CD4-positive, alpha-beta memory T cell (primary cell): Measurements from ENCODE around the gene TMF1. TPM values are rescaled to one million over a fixed set of nuclear protein-coding genes. Genes with fewer than 3 reads are reported as not detected.

Experiments used
- CTCF ChIA-PET: fragments of 350-600 bp; sonication (Branson Sonifier 250); formaldehyde crosslinking; loops from one replicate; lab custom pipeline; 2021; ENCODE audit warnings: inconsistent platforms; ENCODE audit not compliant: partially characterized antibody; lab: Charles Lee
- POLR2A ChIA-PET: fragments of 350-600 bp; sonication (Branson Sonifier 250); formaldehyde crosslinking; loops from one replicate; lab custom pipeline; 2021; ENCODE audit not compliant: partially characterized antibody; lab: Charles Lee
- DNase-seq, 5 donors: peaks; one replicate each; pipeline versions ENCODE4 v3.0.0 to v3.0.0-alpha.2; 2020 to 2022; ENCODE audit warnings: mixed read lengths in 1 of 5
- H3K27ac ChIP-seq: one replicate; pipeline ENCODE4 v1.7.0; 2013; ENCODE audit warnings: low read depth, low read length
- H3K27me3 ChIP-seq: 2 replicates; pipeline ENCODE4 v1.7.0; 2013; ENCODE audit warnings: mild to moderate bottlenecking, low read length, moderate library complexity; ENCODE audit not compliant: insufficient read depth
- H3K36me3 ChIP-seq: 2 replicates; pipeline ENCODE4 v1.7.0; 2013; ENCODE audit warnings: mild to moderate bottlenecking, low read length, moderate library complexity; ENCODE audit not compliant: insufficient read depth
- H3K4me1 ChIP-seq: 2 replicates; pipeline ENCODE4 v1.7.0; 2013; ENCODE audit warnings: mild to moderate bottlenecking, low read length, moderate library complexity; ENCODE audit not compliant: insufficient read depth
- H3K4me3 ChIP-seq, 2 donors: one replicate each; pipeline ENCODE4 v1.7.0; 2013; ENCODE audit warnings: low read length in 2 of 2, mild to moderate bottlenecking in 1 of 2
- H3K9me3 ChIP-seq, 2 donors: one replicate each; pipeline ENCODE4 v1.7.0; 2013; ENCODE audit warnings: low read length in 2 of 2, control low read depth in 1 of 2; ENCODE audit not compliant: control insufficient read depth in 1 of 2
- H3K27ac Mint-ChIP-seq, 7 donors: one replicate each; pipeline ENCODE4 v1.8.0; 2020 to 2021; ENCODE audit warnings: mixed read lengths in 7 of 7, mild to moderate bottlenecking in 6 of 7, inconsistent platforms in 3 of 7, moderate library complexity in 3 of 7
- H3K27me3 Mint-ChIP-seq, 2 donors: one replicate each; pipeline ENCODE4 v1.8.0; 2020 to 2021; ENCODE audit warnings: mixed read lengths in 2 of 2
- H3K36me3 Mint-ChIP-seq, 2 donors: one replicate each; pipeline ENCODE4 v1.8.0; 2020 to 2021; ENCODE audit warnings: mixed read lengths in 2 of 2, inconsistent platforms in 1 of 2, mild to moderate bottlenecking in 1 of 2
- H3K4me1 Mint-ChIP-seq, 4 donors: one replicate each; pipeline ENCODE4 v1.8.0; 2020 to 2021; ENCODE audit warnings: mixed read lengths in 4 of 4, mild to moderate bottlenecking in 1 of 4
- H3K4me3 Mint-ChIP-seq, 8 donors: one replicate each; pipeline ENCODE4 v1.8.0; 2020 to 2021; ENCODE audit warnings: mixed read lengths in 8 of 8, mild to moderate bottlenecking in 7 of 8, moderate library complexity in 6 of 8, inconsistent platforms in 3 of 8
- H3K9me3 Mint-ChIP-seq, 8 donors: one replicate each; pipeline ENCODE4 v1.8.0; 2020 to 2021; ENCODE audit warnings: mixed read lengths in 8 of 8, mild to moderate bottlenecking in 5 of 8, inconsistent platforms in 3 of 8, moderate library complexity in 1 of 8
- intact Hi-C: fragments of 100-400 bp; cut with micrococcal nuclease; formaldehyde crosslinking; loops from one replicate; pipeline ENCODE4 v1.15.1; 2023
- polyA plus RNA-seq, 2 donors: library from polyadenylated mRNA; unstranded; fragments of 300-500 nt; fragmentation: Illumina TruSeq; gene quantifications; one replicate each; pipeline ENCODE4 v1.2.3, GENCODE V29; 2021
- total RNA-seq, 2 experiments: library from RNA; stranded (reverse); gene quantifications; one replicate each; pipeline ENCODE4 v1.2.3, GENCODE V29; 2021

The TMF1 gene
- total and polyA plus RNA-seq, 4 experiments from 2014 or later, result 42.8 to 61.0 (median 50.8) TPM

DNA sequence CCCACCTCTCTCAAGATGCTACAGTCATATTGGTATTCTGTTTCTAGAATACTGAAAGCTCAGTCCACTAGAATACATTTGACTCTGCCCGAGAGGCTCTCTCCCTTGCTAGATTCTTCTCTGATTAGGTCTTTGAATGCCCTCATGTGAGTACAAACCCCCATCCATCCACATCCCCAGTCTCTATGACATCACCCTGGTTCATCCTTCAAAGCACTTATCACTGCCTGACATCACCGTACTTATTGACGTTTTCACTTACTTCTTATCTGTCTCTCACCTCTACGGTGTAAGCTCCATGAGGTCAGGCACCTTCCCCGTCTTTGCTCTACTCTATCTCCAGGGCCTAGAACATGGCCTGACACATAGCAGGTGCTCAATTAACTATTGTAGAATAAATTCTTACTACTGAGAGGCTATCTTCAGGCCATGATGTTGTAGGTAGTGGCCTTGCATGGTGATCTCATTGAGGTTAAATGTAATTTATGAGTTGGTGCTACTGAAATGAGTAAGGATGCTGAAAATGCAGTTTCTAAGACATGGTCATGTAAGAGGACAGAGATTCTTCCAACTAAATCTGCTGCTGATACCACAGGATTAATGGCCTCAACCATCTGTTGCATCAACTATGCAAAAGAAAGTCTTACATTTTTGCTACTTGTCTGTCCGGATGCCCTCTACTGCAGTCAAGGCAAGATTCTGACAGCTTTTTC, 65.5 kb downstream of the TMF1 start:
- Histone ChIP-seq H3K27ac (no peak overlapping the region), H3K9me3 (no peaks in the 10 kb centered on the region), H3K4me1 (no peaks in the 10 kb centered on the region), H3K4me3 (no peak overlapping the region), H3K27me3 (no peaks in the 10 kb centered on the region), H3K36me3 (peaks cover 15% of the 10 kb centered on the region)
- intact Hi-C loops, result no loop called here
- CTCF ChIA-PET, result interaction anchor here (0.8 kb wide), 1 partner anchor 123 kb away, joined by 3 read pairs; no protein-coding TSS in a partner anchor
- Mint-ChIP-seq H3K4me1 (no peaks in the 10 kb centered on the region), H3K27me3 (no peaks in the 10 kb centered on the region), H3K36me3 (peaks cover 63 to 64% of the 10 kb centered on the region in 2 donors), H3K27ac (peak overlapping the region in 2 of 7 donors; percentile 1 to 17), H3K9me3 (no peaks in the 10 kb centered on the region), H3K4me3 (no peak overlapping the region)
- POLR2A ChIA-PET, result interaction anchor here (0.6 kb wide), 1 partner anchor 114 kb away, joined by 3 read pairs; no protein-coding TSS in a partner anchor
- no peak for DNase-seq

DNA sequence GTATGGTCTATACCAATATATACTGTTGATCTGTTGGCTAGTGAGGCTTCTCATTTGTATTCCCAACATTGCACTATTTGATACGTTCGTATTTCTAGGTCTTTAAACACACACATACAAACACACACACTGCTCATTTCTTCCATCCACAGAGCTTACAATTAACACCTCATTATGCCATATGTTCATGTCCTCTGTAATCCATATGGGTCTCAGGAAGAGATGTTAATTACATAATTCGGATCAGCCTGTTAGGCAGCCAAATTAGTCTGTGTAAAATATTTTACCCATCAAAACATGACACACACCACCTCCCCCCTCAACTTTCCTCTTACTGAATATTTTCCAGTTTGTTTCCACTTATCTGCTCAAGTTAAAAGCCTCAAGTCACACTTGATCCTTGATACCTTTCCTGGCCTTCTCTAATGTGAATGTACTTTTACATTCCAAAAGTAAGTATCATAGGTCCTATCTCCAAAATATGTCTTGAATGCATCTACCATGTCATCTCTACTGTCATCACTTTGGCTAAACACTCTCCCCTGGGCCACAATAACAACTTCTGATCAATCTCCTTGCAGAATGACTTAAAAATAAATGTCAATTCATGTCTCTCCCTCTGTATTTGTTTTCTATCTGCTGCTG, 66.9 kb downstream of the TMF1 start:
- Mint-ChIP-seq H3K27me3 (no peaks in the 10 kb centered on the region), H3K4me3 (no peak overlapping the region), H3K4me1 (no peaks in the 10 kb centered on the region), H3K36me3 (peaks cover 68% of the 10 kb centered on the region in 2 donors), H3K9me3 (no peaks in the 10 kb centered on the region), H3K27ac (peak overlapping the region in 1 of 7 donors; percentile 12)
- ChIA-PET CTCF (no interaction called here), POLR2A (no interaction called here)
- H3K27me3 ChIP-seq, result no peaks in the 10 kb centered on the region
- no peak for DNase-seq
- peaks cover 10% of the 10 kb centered on the region for H3K36me3 ChIP-seq
- H3K9me3 ChIP-seq, result no peaks in the 10 kb centered on the region
- intact Hi-C loops, result no loop called here
- no peak overlapping the region for H3K27ac ChIP-seq
- no peaks in the 10 kb centered on the region for H3K4me1 ChIP-seq
- H3K4me3 ChIP-seq, result no peak overlapping the region

DNA sequence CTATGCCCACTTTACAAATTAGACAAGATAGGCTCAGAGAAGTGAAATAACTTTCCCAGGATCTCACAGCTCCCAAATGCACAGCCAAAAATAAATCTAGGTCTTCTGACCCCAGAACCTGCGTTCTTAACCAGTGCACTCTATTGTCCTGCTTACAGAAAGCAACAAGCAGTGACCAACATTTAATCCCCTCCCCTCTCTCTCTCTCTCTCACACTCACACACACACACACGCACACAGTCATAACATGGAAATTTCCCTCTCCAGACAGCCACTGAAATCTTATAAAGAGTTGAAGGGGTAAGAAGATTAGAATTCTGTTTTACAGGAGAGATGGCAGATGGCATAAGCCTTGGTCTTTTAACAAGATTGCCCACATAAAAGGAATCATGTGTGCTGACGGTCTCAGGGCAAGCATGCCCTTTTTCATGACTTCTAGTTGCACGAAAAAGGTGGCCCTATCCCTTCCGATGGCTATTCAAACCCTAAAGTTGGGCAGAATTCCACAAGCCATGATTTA, 68.1 kb downstream of the TMF1 start:
- Mint-ChIP-seq H3K27me3 (no peaks in the 10 kb centered on the region), H3K9me3 (no peaks in the 10 kb centered on the region), H3K36me3 (peaks cover 73 to 76% of the 10 kb centered on the region in 2 donors), H3K27ac (peak overlapping the region in 2 of 7 donors; percentile 44 to 74), H3K4me1 (no peaks in the 10 kb centered on the region), H3K4me3 (no peak overlapping the region)
- H3K27ac ChIP-seq, result no peak overlapping the region
- H3K36me3 ChIP-seq, result peaks cover 10% of the 10 kb centered on the region
- H3K27me3 ChIP-seq, result no peaks in the 10 kb centered on the region
- no peak overlapping the region for H3K4me3 ChIP-seq
- H3K9me3 ChIP-seq, result no peaks in the 10 kb centered on the region
- CTCF ChIA-PET, result no interaction called here
- intact Hi-C loops, result no loop called here
- no peak for DNase-seq
- POLR2A ChIA-PET, result no interaction called here
- no peaks in the 10 kb centered on the region for H3K4me1 ChIP-seq

DNA sequence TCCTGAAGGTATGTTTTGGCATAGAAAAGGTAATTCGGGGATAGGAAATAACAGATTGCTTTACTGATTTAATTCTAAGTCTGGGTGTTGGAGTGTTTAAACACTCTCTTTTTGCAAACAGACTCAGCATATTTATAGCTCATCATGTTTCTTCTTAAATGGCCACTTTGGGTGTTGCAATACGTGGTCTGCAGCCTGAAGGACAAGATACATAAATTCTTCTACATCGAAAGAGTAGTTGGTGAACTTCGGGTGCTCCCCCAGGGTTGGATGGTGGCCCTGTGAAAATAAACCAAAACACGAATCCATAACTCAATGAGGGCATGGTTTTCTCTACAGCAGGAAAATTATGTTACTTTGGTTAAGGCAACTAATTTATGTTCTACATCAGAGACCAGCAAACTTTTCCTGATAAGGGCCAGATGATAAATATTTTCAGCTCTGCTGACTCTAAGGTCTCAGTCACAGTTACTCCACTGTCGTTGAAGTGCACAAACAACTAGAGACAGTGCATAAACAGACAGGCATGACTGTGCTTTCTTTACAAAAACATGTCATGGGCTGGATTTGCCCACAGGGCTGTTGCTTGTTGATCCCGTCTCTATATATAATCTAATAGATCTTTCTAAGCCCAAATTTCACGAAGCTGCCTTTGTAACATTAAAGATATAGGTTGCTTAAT, 74.5 kb downstream of the TMF1 start:
- H3K36me3 ChIP-seq, result peaks cover 10% of the 10 kb centered on the region
- intact Hi-C loops, result no loop called here
- no peaks in the 10 kb centered on the region for H3K9me3 ChIP-seq
- Mint-ChIP-seq H3K9me3 (peaks cover 0 to 5% (median 0%) of the 10 kb centered on the region in 8 donors), H3K27me3 (no peaks in the 10 kb centered on the region), H3K4me1 (no peaks in the 10 kb centered on the region), H3K36me3 (peaks cover 40 to 46% of the 10 kb centered on the region in 2 donors), H3K27ac (no peak overlapping the region), H3K4me3 (no peak overlapping the region)
- ChIA-PET CTCF (no interaction called here), POLR2A (no interaction called here)
- H3K4me3 ChIP-seq, result no peak overlapping the region
- H3K27me3 ChIP-seq, result no peaks in the 10 kb centered on the region
- no peak for DNase-seq
- H3K27ac ChIP-seq, result no peak overlapping the region
- H3K4me1 ChIP-seq, result no peaks in the 10 kb centered on the region

DNA sequence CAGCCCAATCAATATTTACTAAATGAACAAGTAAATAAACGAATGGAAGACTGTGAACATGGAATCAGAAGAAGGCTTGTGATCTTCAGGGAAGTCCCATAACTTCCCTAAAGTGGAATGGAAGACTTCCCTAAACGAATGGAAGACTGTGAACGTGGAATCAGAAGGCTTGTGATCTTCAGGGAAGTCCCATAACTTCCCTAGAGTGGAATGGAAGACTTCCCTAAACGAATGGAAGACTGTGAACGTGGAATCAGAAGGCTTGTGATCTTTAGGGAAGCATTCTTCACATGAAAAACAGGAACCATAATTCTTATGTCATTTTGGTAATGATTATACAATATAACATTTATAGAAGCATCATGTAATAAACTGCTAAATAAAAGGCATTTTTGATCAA, 77.4 kb downstream of the TMF1 start:
- POLR2A ChIA-PET, result no interaction called here
- no peaks in the 10 kb centered on the region for H3K4me1 ChIP-seq
- intact Hi-C loops, result no loop called here
- H3K27me3 ChIP-seq, result no peaks in the 10 kb centered on the region
- H3K4me3 ChIP-seq, result no peak overlapping the region
- no peak for DNase-seq
- Mint-ChIP-seq H3K4me3 (no peak overlapping the region), H3K36me3 (peaks cover 25 to 28% of the 10 kb centered on the region in 2 donors), H3K9me3 (peaks cover 0 to 5% (median 0%) of the 10 kb centered on the region in 8 donors), H3K4me1 (no peaks in the 10 kb centered on the region), H3K27me3 (peaks cover 6 to 8% of the 10 kb centered on the region in 2 donors), H3K27ac (no peak overlapping the region)
- CTCF ChIA-PET, result no interaction called here
- peaks cover 10% of the 10 kb centered on the region for H3K36me3 ChIP-seq
- no peaks in the 10 kb centered on the region for H3K9me3 ChIP-seq
- H3K27ac ChIP-seq, result no peak overlapping the region

DNA sequence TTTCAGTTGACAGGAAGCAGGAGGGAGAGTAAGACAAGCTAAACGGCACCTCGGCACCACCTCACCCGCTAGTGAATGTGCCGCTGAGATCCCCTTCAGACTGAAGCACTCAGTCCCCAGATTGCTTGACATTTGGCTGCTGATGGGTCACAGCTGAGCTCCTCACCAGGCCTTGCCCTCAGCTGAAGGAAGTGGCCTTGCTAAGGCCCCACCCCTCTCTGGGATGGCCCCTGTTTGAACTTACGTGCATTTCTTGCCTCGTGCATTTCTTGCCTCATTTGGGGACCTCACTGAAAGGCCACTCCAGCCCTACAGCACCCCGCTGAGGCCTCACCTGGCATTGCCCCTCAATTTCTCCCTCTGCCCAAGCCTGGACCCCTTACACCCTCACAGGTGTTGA, 78.5 kb downstream of the TMF1 start:
- no peak overlapping the region for H3K4me3 Mint-ChIP-seq
- CTCF ChIA-PET, result no interaction called here
- Histone ChIP-seq H3K27ac (no peak overlapping the region), H3K4me1 (no peaks in the 10 kb centered on the region), H3K36me3 (peaks cover 10% of the 10 kb centered on the region), H3K27me3 (no peaks in the 10 kb centered on the region), H3K9me3 (no peaks in the 10 kb centered on the region), H3K4me3 (no peak overlapping the region)
- intact Hi-C loops, result no loop called here
- H3K27me3 Mint-ChIP-seq, result peaks cover 6 to 10% of the 10 kb centered on the region in 2 donors
- H3K36me3 Mint-ChIP-seq, result peaks cover 18 to 21% of the 10 kb centered on the region in 2 donors
- H3K27ac Mint-ChIP-seq, result peak overlapping the region in 1 of 7 donors; percentile 37
- peaks cover 0 to 5% (median 0%) of the 10 kb centered on the region in 8 donors for H3K9me3 Mint-ChIP-seq
- no peak for DNase-seq
- no peaks in the 10 kb centered on the region for H3K4me1 Mint-ChIP-seq
- POLR2A ChIA-PET, result no interaction called here
